ENCODE measurements around the gene ZNF606.

DNA sequence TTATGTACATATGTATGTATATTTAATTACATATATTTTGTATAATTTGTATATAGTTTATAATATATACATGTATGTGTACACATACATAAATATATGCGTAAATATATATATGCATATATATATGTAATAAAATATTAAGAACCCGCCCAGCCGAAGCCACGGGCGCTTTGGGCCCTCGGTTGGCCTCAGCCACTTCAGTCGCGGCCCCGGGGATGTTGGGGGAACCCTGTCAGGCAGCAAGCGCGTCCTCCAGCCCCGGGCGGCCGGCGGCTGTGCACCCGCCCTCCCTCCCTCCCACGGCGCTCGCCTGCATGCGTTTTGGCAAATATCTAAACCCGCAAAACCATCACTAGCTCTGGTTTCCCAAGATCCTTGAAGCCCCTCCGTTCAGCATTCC lies 7.9 kb upstream of the ZNF606 start:
- TF ChIP-seq, protein P1, sequence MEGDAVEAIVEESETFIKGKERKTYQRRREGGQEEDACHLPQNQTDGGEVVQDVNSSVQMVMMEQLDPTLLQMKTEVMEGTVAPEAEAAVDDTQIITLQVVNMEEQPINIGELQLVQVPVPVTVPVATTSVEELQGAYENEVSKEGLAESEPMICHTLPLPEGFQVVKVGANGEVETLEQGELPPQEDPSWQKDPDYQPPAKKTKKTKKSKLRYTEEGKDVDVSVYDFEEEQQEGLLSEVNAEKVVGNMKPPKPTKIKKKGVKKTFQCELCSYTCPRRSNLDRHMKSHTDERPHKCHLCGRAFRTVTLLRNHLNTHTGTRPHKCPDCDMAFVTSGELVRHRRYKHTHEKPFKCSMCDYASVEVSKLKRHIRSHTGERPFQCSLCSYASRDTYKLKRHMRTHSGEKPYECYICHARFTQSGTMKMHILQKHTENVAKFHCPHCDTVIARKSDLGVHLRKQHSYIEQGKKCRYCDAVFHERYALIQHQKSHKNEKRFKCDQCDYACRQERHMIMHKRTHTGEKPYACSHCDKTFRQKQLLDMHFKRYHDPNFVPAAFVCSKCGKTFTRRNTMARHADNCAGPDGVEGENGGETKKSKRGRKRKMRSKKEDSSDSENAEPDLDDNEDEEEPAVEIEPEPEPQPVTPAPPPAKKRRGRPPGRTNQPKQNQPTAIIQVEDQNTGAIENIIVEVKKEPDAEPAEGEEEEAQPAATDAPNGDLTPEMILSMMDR (conservative IDR thresholded peaks at IDR 0.05), result no peak
- no peak for TF ChIP-seq ZFX (IDR thresholded peaks at IDR 0.05)

Measured in C4-2B (cell line).